Right cardiac atrium (tissue), 5 donors: Measurements from ENCODE around the gene TMEM176A. TPM values are rescaled to one million over a fixed set of nuclear protein-coding genes. Genes with fewer than 3 reads are reported as not detected.
"Not testable (repeated sequence)": the region's sequence is repeated elsewhere in the genome, so short reads cannot be mapped to it uniquely, and the experiment has no call there.

Experiments
- ATAC-seq, 2 donors: fragments of 200-7000 bp; cut with Tn5 transposase; one replicate each; pipeline versions ENCODE4 v1.8.0 to v1.9.1; 2020; ENCODE audit warnings: moderate library complexity in 2 of 2, mild to moderate bottlenecking in 1 of 2
- DNase-seq, 3 donors: peaks; one replicate each; pipeline ENCODE4 v3.0.0-alpha.2; 2020
- H3K27ac ChIP-seq: one replicate; pipeline ENCODE4 v1.5.1; 2013; ENCODE audit warnings: mild to moderate bottlenecking, low read length, control low read depth, moderate library complexity
- H3K27me3 ChIP-seq: one replicate; pipeline ENCODE4 v1.6.1; 2013; ENCODE audit not compliant: control insufficient read depth, insufficient read depth
- H3K4me1 ChIP-seq: one replicate; pipeline ENCODE4 v1.6.1; 2013; ENCODE audit warnings: low read length; ENCODE audit not compliant: control insufficient read depth, insufficient read depth
- H3K4me3 ChIP-seq: one replicate; pipeline ENCODE4 v1.5.1; 2013; ENCODE audit warnings: low read length, control low read depth
- H3K9me3 ChIP-seq: one replicate; pipeline ENCODE4 v1.6.1; 2013; ENCODE audit warnings: low read length; ENCODE audit not compliant: control insufficient read depth
- WGBS: extraction: QIAGEN DNeasy Blood & Tissue Kit; methylation state at CpG from one replicate; pipeline ENCODE4 v1.1.7; 2013; 5-methylcytosine and 5-hydroxymethylcytosine counted together
- intact Hi-C, 4 donors: fragments of 100-400 bp; cut with DNase I; formaldehyde crosslinking; loops; one replicate each; pipeline versions ENCODE4 v1.11.0 to v1.14.0; 2022 to 2023
- polyA plus RNA-seq: library from polyadenylated mRNA; stranded (reverse); fragments of 200-250 nt; gene quantifications from one replicate; pipeline ENCODE4 v1.2.3, GENCODE V29; 2013
- total RNA-seq, 4 donors: library from RNA; stranded (reverse); fragmentation: NEBNext Ultra II Directional; extraction: Animal tissue kit (Norgen Biotek cat#: 25700); gene quantifications; one replicate each; pipeline ENCODE4 v1.2.1, GENCODE V29; 2021
- donor health status: healthy with polysubstance abuse.
- donor health status: DM: no; HTN: yes; CAD: no.
- donor health status: DM: no; HTN: no; CAD: no.
- donor health status: DM: no; HTN: yes; CAD: no; lungs with severe emphysema.
- donor health status: DM: yes; HTN: yes; CAD: no.

TMEM176A gene
- total and polyA plus RNA-seq, 5 donors, result 50.8 to 167 (median 99.0) TPM

GRCh38 chr7:150766334-150766709, 34.2 kb upstream of the TMEM176A start:
- no peaks in the 10 kb centered on the region for H3K4me1 ChIP-seq
- H3K27me3 ChIP-seq, result no peaks in the 10 kb centered on the region
- no peaks in the 10 kb centered on the region for H3K9me3 ChIP-seq
- intact Hi-C loops, result no loop called here
- DNase-seq (no peak), ATAC-seq (peak in 1 of 2 donors; percentile 53)
- H3K27ac ChIP-seq, result no peak overlapping the region
- H3K4me3 ChIP-seq, result no peak overlapping the region

GRCh38 chr7:150769768-150770167, 30.8 kb upstream of the TMEM176A start:
- 90% methylated on average over 4 of the region's 4 CpGs for WGBS
- H3K4me3 ChIP-seq, result no peak overlapping the region
- H3K27me3 ChIP-seq, result no peaks in the 10 kb centered on the region
- no peaks in the 10 kb centered on the region for H3K9me3 ChIP-seq
- DNase-seq (no peak), ATAC-seq (no peak)
- intact Hi-C loops, result loop anchor here in 3 of 4 donors (10.0 kb wide), 2 partner anchors 215 to 225 kb away; partner anchors contain the start of gene NOS3 (in 1 of the 3)
- no peaks in the 10 kb centered on the region for H3K4me1 ChIP-seq
- H3K27ac ChIP-seq, result no peak overlapping the region

DNA sequence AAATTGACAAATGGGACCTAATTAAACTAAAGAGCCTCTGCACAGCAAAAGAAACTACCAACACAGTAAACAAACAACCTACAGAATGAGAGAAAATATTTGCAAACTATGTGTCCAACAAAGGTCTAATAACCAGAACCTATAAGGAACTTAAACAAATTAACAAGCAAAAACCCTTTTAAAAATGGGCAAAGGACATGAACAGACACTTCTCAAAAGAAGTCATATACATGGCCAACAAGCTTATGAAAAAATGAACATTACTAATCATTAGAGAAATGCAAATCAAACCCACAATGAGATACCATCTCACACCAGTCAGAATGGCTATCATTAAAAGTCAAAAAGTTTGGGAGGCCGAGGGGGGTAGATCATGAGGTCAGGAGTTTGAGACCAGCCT, 26.4 kb upstream of the TMEM176A start:
- not testable (repeated sequence) for ATAC-seq, H3K27me3 ChIP-seq, H3K27ac ChIP-seq, H3K4me1 ChIP-seq, H3K4me3 ChIP-seq, H3K9me3 ChIP-seq, DNase-seq
- intact Hi-C loops, result loop anchor here in 3 of 4 donors (10.0 kb wide), 2 partner anchors 211 to 221 kb away; partner anchors contain the start of gene NOS3 (in 1 of the 3)
- 80% methylated on average over 1 of the region's 1 CpG for WGBS

GRCh38 chr7:150778014-150778737, 22.4 kb upstream of the TMEM176A start:
- Histone ChIP-seq H3K4me1 (no peaks in the 10 kb centered on the region), H3K27ac (no peak overlapping the region), H3K9me3 (no peaks in the 10 kb centered on the region), H3K4me3 (no peak overlapping the region), H3K27me3 (no peaks in the 10 kb centered on the region)
- 57% methylated on average over 8 of the region's 8 CpGs for WGBS
- DNase-seq (no peak), ATAC-seq (no peak)
- intact Hi-C loops, result loop anchor here (2.0 to 10.0 kb wide), 5 partner anchors 99 to 217 kb away; partner anchors contain the start of gene NOS3 (in 1 of the 4)

- ATAC-seq (peak; percentile 92 to 93), DNase-seq (peak; percentile 88 to 95 (median 91))
- Histone ChIP-seq H3K27ac (no peak overlapping the region), H3K27me3 (no peaks in the 10 kb centered on the region), H3K9me3 (no peaks in the 10 kb centered on the region), H3K4me3 (no peak overlapping the region), H3K4me1 (no peaks in the 10 kb centered on the region)
- WGBS, result 8% methylated on average over 12 of the region's 12 CpGs
- intact Hi-C loops, result loop anchor here (2.0 to 10.0 kb wide), 5 partner anchors 98 to 216 kb away; partner anchors contain the start of gene NOS3 (in 1 of the 4)
These were observed 21.7 kb upstream of the TMEM176A start for GRCh38 chr7:150778738-150779301.

DNA sequence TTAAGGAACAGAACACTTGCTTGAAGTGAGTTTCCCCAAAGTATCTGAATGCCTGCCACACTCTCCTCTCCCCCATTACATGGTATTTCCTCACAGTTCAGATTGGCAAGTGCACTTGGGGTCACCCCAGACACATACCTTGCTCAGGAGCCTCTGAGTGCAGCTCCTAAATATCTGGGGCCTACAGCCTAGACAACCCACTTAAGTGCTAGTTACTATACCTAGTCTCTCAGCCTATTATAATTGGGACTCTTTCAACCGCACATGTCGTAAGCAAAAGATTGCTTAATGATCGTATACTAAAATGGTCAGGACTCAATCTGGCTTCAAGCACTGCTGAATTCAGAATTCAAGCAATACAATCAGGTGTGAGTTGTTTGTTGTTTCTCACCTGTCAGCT, 20.3 kb upstream of the TMEM176A start:
- Histone ChIP-seq H3K4me1 (peaks cover 5% of the 10 kb centered on the region), H3K27me3 (no peaks in the 10 kb centered on the region), H3K27ac (no peak overlapping the region), H3K9me3 (no peaks in the 10 kb centered on the region), H3K4me3 (no peak overlapping the region)
- no peak for DNase-seq
- WGBS, result 61% methylated on average over 3 of the region's 3 CpGs
- intact Hi-C loops, result loop anchor here in 1 of 4 donors (5.0 kb wide), 1 partner anchor 97 kb away; no protein-coding TSS in a partner anchor
- ATAC-seq, result no peak

GRCh38 chr7:150781103-150781502, 19.5 kb upstream of the TMEM176A start:
- Histone ChIP-seq H3K4me1 (peaks cover 5% of the 10 kb centered on the region), H3K4me3 (no peak overlapping the region), H3K27me3 (no peaks in the 10 kb centered on the region), H3K27ac (no peak overlapping the region), H3K9me3 (no peaks in the 10 kb centered on the region)
- intact Hi-C loops, result loop anchor here in 1 of 4 donors (5.0 kb wide), 1 partner anchor 96 kb away; no protein-coding TSS in a partner anchor
- 42% methylated on average over 3 of the region's 3 CpGs for WGBS
- no peak for ATAC-seq
- no peak for DNase-seq

DNA sequence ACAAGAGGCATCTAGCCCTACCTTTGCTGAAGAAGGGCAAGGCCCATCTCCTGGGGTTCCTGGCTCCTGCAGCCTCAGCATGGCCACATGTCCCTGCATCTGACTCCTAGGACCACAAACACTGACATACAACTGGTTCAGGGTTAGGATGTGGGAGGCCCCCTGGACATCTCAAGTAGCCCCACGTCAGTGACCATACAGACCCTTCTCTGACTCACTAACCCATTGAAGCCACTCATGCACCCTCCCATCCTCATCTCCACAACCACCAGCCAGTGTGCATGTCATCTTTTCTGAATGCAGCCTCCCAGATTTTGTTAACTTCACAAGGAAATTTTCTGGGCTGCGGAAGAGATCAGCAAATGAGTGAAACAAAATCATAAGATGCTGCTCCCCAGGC, 18.6 kb upstream of the TMEM176A start:
- intact Hi-C loops, result loop anchor here in 1 of 4 donors (5.0 kb wide), 1 partner anchor 95 kb away; no protein-coding TSS in a partner anchor
- Histone ChIP-seq H3K27ac (no peak overlapping the region), H3K4me3 (no peak overlapping the region), H3K4me1 (peaks cover 5% of the 10 kb centered on the region), H3K9me3 (no peaks in the 10 kb centered on the region), H3K27me3 (no peaks in the 10 kb centered on the region)
- DNase-seq, result no peak
- ATAC-seq, result no peak
- 96% methylated on average over 2 of the region's 2 CpGs for WGBS

DNA sequence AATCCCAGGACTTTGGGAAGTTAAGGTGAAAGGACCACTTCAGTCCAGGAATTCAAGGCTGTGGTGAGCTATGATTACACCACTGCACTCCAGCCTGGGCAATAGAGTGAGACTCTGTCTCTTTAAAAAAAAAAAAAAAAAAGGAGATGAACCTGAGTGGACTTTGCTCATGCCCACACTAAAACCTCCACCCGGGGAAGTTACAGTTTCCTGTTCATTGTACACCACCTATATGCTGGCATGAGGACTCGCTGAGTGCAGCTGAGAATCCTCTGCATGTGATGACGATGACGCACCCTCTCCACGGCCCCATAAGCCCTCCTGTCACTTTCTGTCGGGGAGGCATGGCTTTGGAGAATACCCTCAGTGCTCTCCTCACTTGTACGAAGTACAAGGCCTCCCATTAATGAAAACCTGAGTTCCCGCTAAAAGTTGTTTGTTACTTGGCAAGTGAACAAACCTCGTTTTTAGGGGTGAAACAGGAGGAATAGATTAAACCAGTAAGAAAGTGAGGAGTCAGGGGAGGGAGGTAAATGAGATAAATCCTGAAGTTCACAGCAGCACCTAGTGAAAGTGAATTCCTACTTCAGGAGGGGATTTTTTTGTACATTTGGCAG, 16.3 kb upstream of the TMEM176A start:
- DNase-seq, result no peak
- H3K27ac ChIP-seq, result no peak overlapping the region
- no peak for ATAC-seq
- WGBS, result 63% methylated on average over 9 of the region's 9 CpGs
- no peaks in the 10 kb centered on the region for H3K9me3 ChIP-seq
- H3K27me3 ChIP-seq, result no peaks in the 10 kb centered on the region
- H3K4me1 ChIP-seq, result peaks cover 16% of the 10 kb centered on the region
- intact Hi-C loops, result loop anchor here in 1 of 4 donors (5.0 kb wide), 1 partner anchor 93 kb away; no protein-coding TSS in a partner anchor
- H3K4me3 ChIP-seq, result no peak overlapping the region

- Histone ChIP-seq H3K4me1 (peaks cover 16% of the 10 kb centered on the region), H3K27ac (no peak overlapping the region), H3K27me3 (no peaks in the 10 kb centered on the region), H3K4me3 (no peak overlapping the region), H3K9me3 (no peaks in the 10 kb centered on the region)
- intact Hi-C loops, result loop anchor here in 1 of 4 donors (5.0 kb wide), 1 partner anchor 92 kb away; no protein-coding TSS in a partner anchor
- ATAC-seq (peak; percentile 8 to 27), DNase-seq (no peak)
- WGBS, result 40% methylated on average over 4 of the region's 4 CpGs
These were observed 15.6 kb upstream of the TMEM176A start for GRCh38 chr7:150784954-150785353.
